HEK293T (cell line): ENCODE results near the gene UTF1.

ENCODE experiments used
- CTCF ChIA-PET: fragments of 350-600 bp; formaldehyde crosslinking; extraction: SDS; loops from one replicate; lab custom pipeline; 2021; ENCODE audit warnings: antibody characterized with exemption, inconsistent platforms; lab: Yijun Ruan, JAX
- POLR2A ChIA-PET: fragments of 350-600 bp; formaldehyde crosslinking; extraction: SDS; loops from one replicate; lab custom pipeline; 2020; ENCODE audit warnings: antibody characterized with exemption, inconsistent platforms; lab: Yijun Ruan, JAX
- DNase-seq: peaks from one replicate; pipeline ENCODE4 v3.0.0; 2012; ENCODE audit warnings: mixed read lengths; ENCODE audit errors: extremely low spot score
- ARNT ChIP-seq: fragments of 450-650 bp; IDR thresholded peaks from 2 replicates; pipeline ENCODE4 v1.6.1; 2017; ENCODE audit warnings: mild to moderate bottlenecking
- BHLHE40 ChIP-seq: fragments of 450-650 bp; IDR thresholded peaks from 2 replicates; pipeline ENCODE4 v1.6.1; 2016; ENCODE audit warnings: mild to moderate bottlenecking, moderate library complexity, borderline replicate concordance
- CTBP1 ChIP-seq: fragments of 450-650 bp; IDR thresholded peaks from 2 replicates; pipeline ENCODE4 v1.6.1; 2016; ENCODE audit warnings: borderline replicate concordance
- ELF4 ChIP-seq: fragments of 450-650 bp; IDR thresholded peaks from 2 replicates; pipeline ENCODE4 v1.6.1; 2017; ENCODE audit warnings: antibody characterized with exemption
- FOXA1 ChIP-seq: fragments of 450-650 bp; IDR thresholded peaks from 2 replicates; pipeline ENCODE4 v1.6.1; 2016; ENCODE audit warnings: mild to moderate bottlenecking
- FOXK2 ChIP-seq: fragments of 450-650 bp; IDR thresholded peaks from 2 replicates; pipeline ENCODE4 v1.6.1; 2016; ENCODE audit warnings: mild to moderate bottlenecking
- FOXM1 ChIP-seq: fragments of 450-650 bp; IDR thresholded peaks from 2 replicates; pipeline ENCODE4 v1.6.1; 2017; ENCODE audit warnings: mild to moderate bottlenecking, borderline replicate concordance
- HDGF ChIP-seq: fragments of 450-650 bp; IDR thresholded peaks from 2 replicates; pipeline ENCODE4 v1.6.1; 2017; ENCODE audit warnings: antibody characterized with exemption, borderline replicate concordance
- L3MBTL2 ChIP-seq: fragments of 450-650 bp; conservative IDR thresholded peaks from 2 replicates; pipeline ENCODE4 v1.6.1; 2016; ENCODE audit warnings: mild to moderate bottlenecking
- LEF1 ChIP-seq: fragments of 450-650 bp; IDR thresholded peaks from 2 replicates; pipeline ENCODE4 v1.6.1; 2017; ENCODE audit warnings: mild to moderate bottlenecking, borderline replicate concordance
- NFRKB ChIP-seq: fragments of 450-650 bp; IDR thresholded peaks from 2 replicates; pipeline ENCODE4 v1.6.1; 2016; ENCODE audit warnings: mild to moderate bottlenecking, moderate library complexity
- PKNOX1 ChIP-seq: fragments of 450-650 bp; IDR thresholded peaks from 2 replicates; pipeline ENCODE4 v1.6.1; 2016
- SP1 ChIP-seq: fragments of 450-650 bp; IDR thresholded peaks from 2 replicates; pipeline ENCODE4 v1.6.1; 2017
- SUZ12 ChIP-seq: fragments of 450-650 bp; IDR thresholded peaks from 2 replicates; pipeline ENCODE4 v1.6.1; 2016; ENCODE audit warnings: mild to moderate bottlenecking
- TARDBP ChIP-seq: fragments of 450-650 bp; IDR thresholded peaks from 2 replicates; pipeline ENCODE4 v1.6.1; 2016
- ZNF384 ChIP-seq: fragments of 450-650 bp; IDR thresholded peaks from 2 replicates; pipeline ENCODE4 v1.6.1; 2016

UTF1 gene

GRCh38 chr10:133239990-133240389, 10.0 kb downstream of the UTF1 start:
- TF ChIP-seq LEF1: no peak
- no peak for TF ChIP-seq SUZ12
- TF ChIP-seq CTBP1: no peak
- TF ChIP-seq NFRKB: no peak
- no peak for TF ChIP-seq BHLHE40
- TF ChIP-seq FOXM1: no peak
- no peak for TF ChIP-seq ELF4
- CTCF ChIA-PET: no interaction called here
- POLR2A ChIA-PET: no interaction called here
- no peak for DNase-seq

GRCh38 chr10:133241501-133242205, 11.6 kb downstream of the UTF1 start:
- no peak for TF ChIP-seq PKNOX1
- TF ChIP-seq NFRKB: no peak
- no peak for TF ChIP-seq LEF1
- TF ChIP-seq HDGF: no peak
- no peak for TF ChIP-seq SUZ12
- no peak for TF ChIP-seq L3MBTL2
- no peak for TF ChIP-seq TARDBP
- no peak for TF ChIP-seq FOXK2
- no peak for TF ChIP-seq FOXM1
- TF ChIP-seq FOXA1: no peak
- no peak for TF ChIP-seq CTBP1
- TF ChIP-seq BHLHE40: no peak
- no peak for TF ChIP-seq ZNF384
- ChIA-PET CTCF (no interaction called here), POLR2A (no interaction called here)
- DNase-seq: no peak

- TF ChIP-seq ZNF384 (no peak), LEF1 (no peak), SUZ12 (no peak), PKNOX1 (no peak), TARDBP (no peak), FOXK2 (no peak), HDGF (no peak)
- CTCF ChIA-PET: no interaction called here
- no peak for DNase-seq
- POLR2A ChIA-PET: interaction anchor here (0.9 kb wide), 1 partner anchor 12 kb away, joined by 3 read pairs; no protein-coding TSS in a partner anchor
These were observed 12.8 kb downstream of the UTF1 start for GRCh38 chr10:133242611-133243356.

GRCh38 chr10:133243593-133243992, 13.6 kb downstream of the UTF1 start:
- no peak for DNase-seq
- TF ChIP-seq FOXK2 (no peak), HDGF (no peak), SUZ12 (no peak), BHLHE40 (no peak), FOXM1 (no peak), LEF1 (no peak), TARDBP (no peak), ELF4 (no peak), ZNF384 (no peak), NFRKB (no peak), ARNT (no peak), CTBP1 (no peak), SP1 (no peak), L3MBTL2 (no peak), PKNOX1 (no peak), FOXA1 (no peak)
- POLR2A ChIA-PET: no interaction called here
- CTCF ChIA-PET: no interaction called here

- POLR2A ChIA-PET: no interaction called here
- CTCF ChIA-PET: no interaction called here
- DNase-seq: no peak
- TF ChIP-seq FOXA1: no peak
- no peak for TF ChIP-seq TARDBP
- no peak for TF ChIP-seq PKNOX1
- TF ChIP-seq LEF1: no peak
- TF ChIP-seq BHLHE40: no peak
- no peak for TF ChIP-seq ARNT
- no peak for TF ChIP-seq FOXK2
- no peak for TF ChIP-seq L3MBTL2
- TF ChIP-seq CTBP1: no peak
- TF ChIP-seq ELF4: no peak
These were observed 15.6 kb downstream of the UTF1 start for GRCh38 chr10:133245439-133246235.
